Glutamatergic neuron (in vitro differentiated cells): ENCODE results near the gene ZNF672. TPM values are rescaled to one million over a fixed set of nuclear protein-coding genes. Genes with fewer than 3 reads are reported as not detected.
"Not testable (repeated sequence)": the region's sequence is repeated elsewhere in the genome, so short reads cannot be mapped to it uniquely, and the experiment has no call there.

Source experiments
- DNase-seq: peaks from one replicate; pipeline ENCODE4 v3.0.0; 2022
- H3K27ac Mint-ChIP-seq: one replicate; pipeline ENCODE4 v1.8.0; 2020; ENCODE audit warnings: mild to moderate bottlenecking, mixed read lengths, inconsistent platforms; ENCODE audit not compliant: unreplicated experiment
- H3K27me3 Mint-ChIP-seq: one replicate; pipeline ENCODE4 v1.8.0; 2020; ENCODE audit warnings: mild to moderate bottlenecking, moderate library complexity, mixed read lengths, inconsistent platforms; ENCODE audit not compliant: unreplicated experiment
- H3K36me3 Mint-ChIP-seq: one replicate; pipeline ENCODE4 v1.8.0; 2020; ENCODE audit warnings: mild to moderate bottlenecking, mixed read lengths, inconsistent platforms; ENCODE audit not compliant: unreplicated experiment
- H3K4me1 Mint-ChIP-seq: one replicate; pipeline ENCODE4 v1.8.0; 2020; ENCODE audit warnings: mild to moderate bottlenecking, low read depth, mixed read lengths, inconsistent platforms; ENCODE audit not compliant: unreplicated experiment
- H3K4me3 Mint-ChIP-seq: one replicate; pipeline ENCODE4 v1.8.0; 2020; ENCODE audit warnings: mild to moderate bottlenecking, mixed read lengths, inconsistent platforms; ENCODE audit not compliant: unreplicated experiment
- H3K9me3 Mint-ChIP-seq: one replicate; pipeline ENCODE4 v1.8.0; 2020; ENCODE audit warnings: mild to moderate bottlenecking, moderate library complexity, mixed read lengths, inconsistent platforms; ENCODE audit not compliant: unreplicated experiment
- CTCF ChIP-seq: fragments of 200-600 bp; sonication (generic); IDR thresholded peaks from one replicate; pipeline ENCODE4 v1.5.0; 2021; ENCODE audit not compliant: partially characterized antibody, unreplicated experiment
- total RNA-seq: library from RNA; stranded (reverse); fragmentation: NEBNext Ultra II Directional; extraction: Animal tissue kit (Norgen Biotek cat#: 25700); gene quantifications from one replicate; pipeline ENCODE4 v1.2.1, GENCODE V29; 2021; ENCODE audit not compliant: unreplicated experiment

ZNF672 gene
- total RNA-seq, 1 donor from 2014 or later, result 30.5 TPM

- no peak for TF ChIP-seq CTCF
- peaks cover 24% of the 10 kb centered on the region for H3K27me3 Mint-ChIP-seq
- H3K36me3 Mint-ChIP-seq, result no peaks in the 10 kb centered on the region
- H3K9me3 Mint-ChIP-seq, result peaks cover 22% of the 10 kb centered on the region
- H3K4me1 Mint-ChIP-seq, result no peaks in the 10 kb centered on the region
- DNase-seq, result peak; percentile 96
- H3K27ac Mint-ChIP-seq, result peak overlapping the region; percentile 96
- peak overlapping the region; percentile 98 for H3K4me3 Mint-ChIP-seq
Measured at GRCh38 chr1:248873409-248873992, 35.5 kb downstream of the ZNF672 start.

GRCh38 chr1:248873993-248874533 lies 36.0 kb downstream of the ZNF672 start:
- no peaks in the 10 kb centered on the region for H3K4me1 Mint-ChIP-seq
- TF ChIP-seq CTCF, result no peak
- peak; percentile 79 for DNase-seq
- H3K36me3 Mint-ChIP-seq, result no peaks in the 10 kb centered on the region
- H3K4me3 Mint-ChIP-seq, result peak overlapping the region; percentile 98
- H3K27ac Mint-ChIP-seq, result peak overlapping the region; percentile 96
- peaks cover 24% of the 10 kb centered on the region for H3K27me3 Mint-ChIP-seq
- H3K9me3 Mint-ChIP-seq, result peaks cover 22% of the 10 kb centered on the region

- H3K27me3 Mint-ChIP-seq, result no peaks in the 10 kb centered on the region
- H3K27ac Mint-ChIP-seq, result no peak overlapping the region
- H3K36me3 Mint-ChIP-seq, result no peaks in the 10 kb centered on the region
- no peak for TF ChIP-seq CTCF
- DNase-seq, result no peak
- H3K4me3 Mint-ChIP-seq, result no peak overlapping the region
- no peaks in the 10 kb centered on the region for H3K9me3 Mint-ChIP-seq
- no peaks in the 10 kb centered on the region for H3K4me1 Mint-ChIP-seq
Measured at GRCh38 chr1:248881261-248881660, 43.2 kb downstream of the ZNF672 start.

- not testable (repeated sequence) for DNase-seq, H3K36me3 Mint-ChIP-seq, H3K27ac Mint-ChIP-seq, H3K4me1 Mint-ChIP-seq, H3K4me3 Mint-ChIP-seq, H3K9me3 Mint-ChIP-seq, H3K27me3 Mint-ChIP-seq
Measured at GRCh38 chr1:248882427-248882826, 44.4 kb downstream of the ZNF672 start.

- no peak for DNase-seq
- Mint-ChIP-seq H3K9me3 (no peaks in the 10 kb centered on the region), H3K4me3 (no peak overlapping the region), H3K27ac (no peak overlapping the region), H3K36me3 (no peaks in the 10 kb centered on the region), H3K27me3 (no peaks in the 10 kb centered on the region), H3K4me1 (no peaks in the 10 kb centered on the region)
- TF ChIP-seq CTCF, result no peak
Measured at GRCh38 chr1:248884632-248885295, 46.7 kb downstream of the ZNF672 start.
